Neuron (in vitro differentiated cells): ENCODE results near the gene IFNA16.
"Not testable (repeated sequence)": the region's sequence is repeated elsewhere in the genome, so short reads cannot be mapped to it uniquely, and the experiment has no call there.

ENCODE experiments used
- H2AFZ ChIP-seq: one replicate; pipeline ENCODE4 v1.6.1; 2013; ENCODE audit warnings: low read depth, mild to moderate bottlenecking, inconsistent platforms, low read length, moderate library complexity
- H3K27me3 ChIP-seq: one replicate; pipeline ENCODE4 v1.6.1; 2013; ENCODE audit warnings: low read length; ENCODE audit not compliant: insufficient read depth
- H3K36me3 ChIP-seq: one replicate; pipeline ENCODE4 v1.6.1; 2013; ENCODE audit warnings: low read length; ENCODE audit not compliant: insufficient read depth
- H3K4me1 ChIP-seq: one replicate; pipeline ENCODE4 v1.6.1; 2013; ENCODE audit warnings: low read length; ENCODE audit not compliant: insufficient read depth
- H3K4me3 ChIP-seq: 2 replicates; pipeline ENCODE4 v1.5.1; 2013; ENCODE audit warnings: mild to moderate bottlenecking, low read length, moderate library complexity
- H3K9me3 ChIP-seq: one replicate; pipeline ENCODE4 v1.6.1; 2013; ENCODE audit warnings: low read length

IFNA16 gene

DNA sequence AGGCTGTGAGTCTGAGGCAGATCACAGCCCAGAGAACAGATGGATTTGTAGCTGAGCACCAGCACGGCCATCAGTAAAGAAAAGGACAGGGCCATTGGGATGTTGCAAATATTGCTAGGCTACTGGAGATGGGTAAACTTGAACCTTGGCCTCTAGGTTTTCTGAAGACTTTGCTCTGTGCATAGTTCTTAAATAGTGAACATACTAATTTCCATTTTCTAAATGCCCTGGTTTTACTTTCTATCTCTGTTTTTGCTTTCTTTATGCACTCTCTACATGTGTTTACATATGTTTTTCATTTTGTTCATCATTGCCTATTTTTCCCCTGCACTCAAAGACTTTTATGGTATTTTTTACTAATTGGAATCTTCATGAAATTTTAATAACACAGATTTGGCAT, at the start of gene IFNA16:
TSS of gene IFNA16 (minus strand) at position 101 of the 400 bp plus-strand sequence. CDS start at position 95, 6 bp downstream.
- not testable (repeated sequence) for H3K9me3 ChIP-seq, H3K36me3 ChIP-seq, H3K4me3 ChIP-seq, H3K27me3 ChIP-seq, H3K4me1 ChIP-seq, H2AFZ ChIP-seq

DNA sequence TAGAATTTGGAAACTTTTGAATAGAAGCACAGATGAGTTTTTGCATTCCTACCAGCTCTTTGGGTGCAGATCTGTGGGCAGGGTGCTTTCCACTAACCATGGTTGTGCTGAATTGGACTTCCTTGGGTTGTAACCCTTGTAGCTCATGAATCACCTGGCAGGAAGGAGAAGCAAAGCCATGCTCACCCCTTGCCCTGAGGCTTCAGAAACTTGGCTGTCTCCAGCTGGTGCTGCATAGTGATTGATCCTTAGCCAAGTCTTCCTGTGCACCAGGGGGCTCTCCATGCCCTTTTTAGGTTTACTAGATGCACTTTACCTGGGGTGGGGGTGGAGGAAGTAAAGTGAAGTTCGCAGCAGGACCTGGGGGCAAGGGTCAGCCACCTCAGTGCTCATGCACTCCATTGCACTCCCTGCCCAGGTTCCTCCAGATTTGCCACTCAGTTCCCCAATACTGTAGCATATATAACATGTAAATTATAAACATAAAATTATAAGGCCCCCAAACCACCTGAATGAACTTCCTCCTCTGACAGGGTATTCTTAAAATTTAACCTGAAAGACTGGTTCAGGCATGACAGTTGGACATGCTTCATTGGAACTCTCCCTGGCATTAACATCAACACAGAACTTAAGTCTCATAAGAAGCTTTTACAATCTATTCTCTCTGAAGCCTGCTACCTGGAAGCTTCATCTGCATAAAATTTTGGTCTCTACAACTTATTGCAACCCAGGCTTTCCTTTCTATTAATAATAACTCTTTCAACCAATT, 48.5 kb upstream of the IFNA16 start:
- H3K27me3 ChIP-seq, result peaks cover 3% of the 10 kb centered on the region
- no peaks in the 10 kb centered on the region for H3K4me1 ChIP-seq
- no peak overlapping the region for H2AFZ ChIP-seq
- H3K4me3 ChIP-seq, result no peak overlapping the region
- H3K36me3 ChIP-seq, result no peaks in the 10 kb centered on the region
- H3K9me3 ChIP-seq, result no peaks in the 10 kb centered on the region

DNA sequence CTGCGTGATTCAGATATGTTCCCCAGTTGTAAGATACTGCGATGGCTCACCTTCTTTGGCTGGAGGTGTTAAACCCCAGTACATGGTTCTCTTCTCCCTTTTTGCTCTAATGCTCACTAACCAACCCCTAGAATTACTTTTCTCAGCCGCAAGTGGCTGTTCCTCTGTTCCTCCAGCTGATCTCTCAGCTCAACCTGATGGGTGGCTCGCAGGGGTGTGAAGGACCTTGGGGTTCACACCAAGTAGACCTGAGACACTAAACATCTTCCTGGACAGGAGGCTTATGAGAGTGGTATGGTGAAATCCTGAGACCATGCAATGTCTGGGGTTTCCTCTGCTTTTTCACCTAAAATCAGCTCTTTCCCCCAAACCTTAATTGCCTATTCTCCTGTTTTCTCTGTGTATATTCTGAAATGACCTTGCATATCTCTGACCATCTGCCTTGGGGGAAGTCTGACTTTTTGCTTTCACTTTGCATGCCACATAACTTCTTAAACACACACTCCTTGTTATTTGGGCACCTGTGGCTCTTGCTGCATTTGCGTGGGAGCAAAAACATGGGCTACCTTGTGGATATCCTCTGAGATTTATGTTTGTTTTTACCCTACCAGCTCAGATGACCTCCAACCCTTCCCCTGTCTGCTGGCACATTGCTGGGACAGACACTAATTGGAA, 38.6 kb upstream of the IFNA16 start:
- Histone ChIP-seq H3K9me3 (no peaks in the 10 kb centered on the region), H3K4me3 (no peak overlapping the region), H2AFZ (no peak overlapping the region), H3K4me1 (peaks cover 3% of the 10 kb centered on the region), H3K27me3 (no peaks in the 10 kb centered on the region), H3K36me3 (no peaks in the 10 kb centered on the region)

- Histone ChIP-seq H3K4me3 (no peak overlapping the region), H3K4me1 (peaks cover 3% of the 10 kb centered on the region), H3K9me3 (no peaks in the 10 kb centered on the region), H3K27me3 (no peaks in the 10 kb centered on the region), H3K36me3 (no peaks in the 10 kb centered on the region), H2AFZ (no peak overlapping the region)
These were observed 35.8 kb upstream of the IFNA16 start for GRCh38 chr9:21252721-21253547.

- Histone ChIP-seq H3K4me1 (peaks cover 3% of the 10 kb centered on the region), H2AFZ (no peak overlapping the region), H3K36me3 (no peaks in the 10 kb centered on the region), H3K9me3 (no peaks in the 10 kb centered on the region), H3K4me3 (no peak overlapping the region), H3K27me3 (no peaks in the 10 kb centered on the region)
These were observed 34.5 kb upstream of the IFNA16 start for GRCh38 chr9:21251638-21252037.

GRCh38 chr9:21251190-21251589, 34.1 kb upstream of the IFNA16 start:
- no peaks in the 10 kb centered on the region for H3K27me3 ChIP-seq
- peaks cover 3% of the 10 kb centered on the region for H3K4me1 ChIP-seq
- H3K36me3 ChIP-seq, result no peaks in the 10 kb centered on the region
- no peak overlapping the region for H2AFZ ChIP-seq
- no peak overlapping the region for H3K4me3 ChIP-seq
- H3K9me3 ChIP-seq, result no peaks in the 10 kb centered on the region

- Histone ChIP-seq H3K4me3 (no peak overlapping the region), H3K36me3 (no peaks in the 10 kb centered on the region), H2AFZ (no peak overlapping the region), H3K9me3 (no peaks in the 10 kb centered on the region), H3K4me1 (no peaks in the 10 kb centered on the region), H3K27me3 (no peaks in the 10 kb centered on the region)
These were observed 27.7 kb upstream of the IFNA16 start for GRCh38 chr9:21244836-21245235.

DNA sequence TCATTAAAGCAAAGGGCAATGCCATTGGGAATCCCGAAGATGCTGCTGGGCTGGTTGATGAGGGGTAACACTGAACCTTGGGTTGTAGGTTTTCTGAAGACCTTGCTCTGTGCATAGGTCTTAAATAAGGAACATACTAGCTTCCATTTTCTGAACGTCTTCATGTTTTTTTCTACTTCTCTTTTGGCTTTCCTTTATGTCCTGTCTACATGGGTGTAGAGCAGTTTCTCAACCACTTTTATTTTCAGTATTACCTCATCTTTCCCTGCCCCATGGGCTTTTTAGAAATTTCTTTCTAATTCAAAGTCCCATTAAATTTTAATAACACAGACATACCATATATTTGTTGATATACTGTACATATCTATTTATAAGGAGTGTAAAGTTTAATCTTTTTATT, 22.8 kb upstream of the IFNA16 start, which contains the start of gene IFNA14:
TSS of gene IFNA14 (minus strand) at position 95 of the 400 bp plus-strand sequence. CDS start at position 25, 70 bp downstream.
- Histone ChIP-seq H3K4me3 (no peak within 1 kb of the TSS), H3K4me1 (no peaks in the 10 kb centered on the region), H3K9me3 (no peaks in the 10 kb centered on the region), H2AFZ (no peak within 1 kb of the TSS), H3K36me3 (no peaks in the 10 kb centered on the region), H3K27me3 (no peaks in the 10 kb centered on the region)

DNA sequence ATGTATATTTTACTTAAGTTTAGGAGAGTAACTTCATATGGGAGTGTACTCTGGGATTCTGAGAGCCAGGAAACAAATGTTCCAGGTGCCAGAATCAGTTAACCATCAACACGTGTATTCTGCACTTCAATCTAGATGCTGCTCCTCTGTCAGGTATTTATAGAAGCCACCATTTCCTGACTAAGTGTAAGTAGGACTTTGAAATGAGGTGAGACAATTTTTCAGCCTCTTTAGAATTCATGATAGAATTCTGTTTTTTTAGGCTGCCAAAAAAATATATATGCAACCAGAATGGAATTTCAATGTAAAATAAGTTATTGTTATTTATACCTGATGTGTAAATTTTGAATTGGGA, 19.2 kb upstream of the IFNA16 start:
- H3K36me3 ChIP-seq, H3K9me3 ChIP-seq, H3K4me1 ChIP-seq, H3K4me3 ChIP-seq, H2AFZ ChIP-seq, H3K27me3 ChIP-seq: not testable (repeated sequence)

GRCh38 chr9:21235468-21236359, 18.6 kb upstream of the IFNA16 start:
- H3K36me3 ChIP-seq, H3K9me3 ChIP-seq, H3K27me3 ChIP-seq, H3K4me3 ChIP-seq, H2AFZ ChIP-seq, H3K4me1 ChIP-seq: not testable (repeated sequence)

DNA sequence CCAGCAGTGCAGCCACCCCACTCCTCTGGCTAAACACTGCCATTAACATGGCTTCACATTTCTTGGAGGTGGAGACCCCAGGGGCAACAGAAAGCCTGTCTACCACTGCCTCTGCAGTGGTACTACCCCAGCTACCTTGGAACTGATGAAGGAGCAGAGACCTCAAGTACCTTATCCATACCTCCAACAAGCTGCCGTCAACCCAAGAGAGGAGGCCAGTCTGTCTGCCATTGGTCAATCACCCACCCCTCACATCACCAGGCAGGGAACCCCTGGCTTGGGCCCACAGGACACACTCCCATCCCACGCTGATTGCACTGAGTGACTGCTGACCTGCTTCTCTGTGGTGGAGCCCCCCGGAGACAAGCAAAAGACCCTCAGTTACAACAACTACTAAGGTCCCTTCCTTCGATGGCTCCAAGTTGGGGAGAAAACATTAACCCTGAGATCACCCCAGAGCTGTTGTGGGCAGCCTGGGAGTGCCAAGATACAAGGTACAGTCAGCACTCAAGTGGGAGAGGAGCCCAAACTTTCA, 17.1 kb upstream of the IFNA16 start:
- Histone ChIP-seq H2AFZ (no peak overlapping the region), H3K36me3 (no peaks in the 10 kb centered on the region), H3K27me3 (no peaks in the 10 kb centered on the region), H3K4me3 (no peak overlapping the region), H3K4me1 (no peaks in the 10 kb centered on the region), H3K9me3 (no peaks in the 10 kb centered on the region)

GRCh38 chr9:21233258-21233657, 16.1 kb upstream of the IFNA16 start:
- Histone ChIP-seq H3K4me1 (no peaks in the 10 kb centered on the region), H2AFZ (no peak overlapping the region), H3K36me3 (no peaks in the 10 kb centered on the region), H3K4me3 (no peak overlapping the region), H3K27me3 (no peaks in the 10 kb centered on the region), H3K9me3 (no peaks in the 10 kb centered on the region)
